Uterus (tissue), 2 donors: ENCODE data around the gene KIF3B.

ENCODE experiments used
- CTCF ChIP-seq, 4 experiments: fragments of 200-600 bp in 2 of 4; fragments of 450-650 bp in 2 of 4; sonication (generic) in 2 of 4; IDR thresholded peaks; one replicate each; pipeline ENCODE4 v1.5.1; 2016 to 2019; ENCODE audit warnings: antibody characterized with exemption in 4 of 4, mild to moderate bottlenecking in 2 of 4, moderate library complexity in 1 of 4
- POLR2A ChIP-seq, 2 donors: fragments of 450-650 bp; IDR thresholded peaks; one replicate each; pipeline ENCODE4 v1.6.1; 2016; ENCODE audit warnings: antibody characterized with exemption in 2 of 2, mild to moderate bottlenecking in 1 of 2, moderate library complexity in 1 of 2

DNA sequence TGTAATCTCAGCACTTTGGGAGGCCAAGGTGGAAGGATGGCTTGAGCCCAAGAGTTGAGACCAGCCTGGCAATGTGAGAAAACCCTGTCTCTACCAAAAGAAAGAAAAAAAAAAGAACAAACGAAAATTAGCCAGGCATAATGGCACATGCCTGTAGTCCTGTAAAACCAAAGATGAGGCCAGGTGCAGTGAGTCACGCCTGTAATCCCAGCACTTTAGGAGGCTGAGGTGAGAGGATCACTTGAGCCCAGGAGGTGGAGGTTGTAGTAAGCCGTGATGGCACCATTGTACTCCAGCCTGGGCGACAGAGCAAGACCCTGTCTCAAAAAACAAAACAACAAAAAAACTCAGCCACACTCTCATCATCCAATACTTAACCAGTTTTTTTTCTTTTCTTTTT is 32.5 kb upstream of the KIF3B start:
- TF ChIP-seq POLR2A (IDR thresholded peaks at IDR 0.05) (no peak), CTCF (IDR thresholded peaks at IDR 0.05) (no peak)
